Heart right ventricle (tissue), 16 donors: ENCODE measurements around the gene ACP3. TPM values are rescaled to one million over a fixed set of nuclear protein-coding genes. Genes with fewer than 3 reads are reported as not detected.
"Not testable (repeated sequence)": the region's sequence is repeated elsewhere in the genome, so short reads cannot be mapped to it uniquely, and the experiment has no call there.

Experiments
- ATAC-seq, 8 donors: fragments of 200-7000 bp; cut with Tn5 transposase; one replicate each; pipeline ENCODE4 v1.9.1; 2020; ENCODE audit warnings: mild to moderate bottlenecking in 8 of 8, moderate library complexity in 8 of 8, moderate number of reproducible peaks in 1 of 8
- DNase-seq, 2 donors: peaks; one replicate each; pipeline ENCODE4 v3.0.0-alpha.2; 2020
- H3K27ac ChIP-seq, 10 donors: fragments of 200-600 bp; sonication (generic) in 2 of 10; one replicate each; pipeline versions ENCODE4 v1.5.0 to v1.8.0; 2020 to 2022; ENCODE audit warnings: mild to moderate bottlenecking in 3 of 10
- H3K27me3 ChIP-seq, 7 donors: fragments of 200-600 bp; one replicate each; pipeline ENCODE4 v1.8.0; 2021 to 2022; ENCODE audit warnings: mild to moderate bottlenecking in 2 of 7
- H3K36me3 ChIP-seq, 9 donors: fragments of 200-600 bp; sonication (generic) in 1 of 9; one replicate each; pipeline versions ENCODE4 v1.5.0 to v1.8.0; 2020 to 2022; ENCODE audit warnings: mild to moderate bottlenecking in 2 of 9
- H3K4me1 ChIP-seq, 9 donors: fragments of 200-600 bp; sonication (generic) in 1 of 9; one replicate each; pipeline versions ENCODE4 v1.5.0 to v1.8.0; 2020 to 2022; ENCODE audit warnings: mild to moderate bottlenecking in 4 of 9
- H3K4me3 ChIP-seq, 10 donors: fragments of 200-600 bp; sonication (generic) in 2 of 10; one replicate each; pipeline versions ENCODE4 v1.5.0 to v1.8.0; 2020 to 2022; ENCODE audit warnings: mild to moderate bottlenecking in 7 of 10, moderate library complexity in 2 of 10
- H3K9me3 ChIP-seq, 11 donors: fragments of 200-600 bp in 10 of 11; sonication (generic) in 2 of 11; one replicate each; pipeline versions ENCODE4 v1.5.0 to v1.8.0; 2013 to 2022; ENCODE audit warnings: mild to moderate bottlenecking in 2 of 11, control low read depth in 1 of 11, moderate library complexity in 1 of 11
- CTCF ChIP-seq, 9 donors: fragments of 200-600 bp; sonication (generic) in 2 of 9; IDR thresholded peaks; one replicate each; pipeline versions ENCODE4 v1.5.0 to v1.8.0; 2021 to 2022; ENCODE audit warnings: antibody characterized with exemption in 9 of 9, mild to moderate bottlenecking in 5 of 9, moderate library complexity in 1 of 9
- WGBS, 2 donors: extraction: QIAGEN DNeasy Blood & Tissue Kit; methylation state at CpG; one replicate each; pipeline ENCODE4 v1.1.7; 2013; ENCODE audit warnings: inconsistent platforms in 1 of 2; 5-methylcytosine and 5-hydroxymethylcytosine counted together
- intact Hi-C, 10 donors: fragments of 100-400 bp; cut with DNase I; formaldehyde crosslinking; loops; one replicate each; pipeline versions ENCODE4 v1.11.1 to v1.14.2; 2022
- polyA plus RNA-seq, 2 donors: library from polyadenylated mRNA; stranded (reverse); fragments of 200-250 nt; gene quantifications; one replicate each; pipeline ENCODE4 v1.2.3, GENCODE V29; 2013
- total RNA-seq, 10 donors: library from RNA; stranded (reverse); fragmentation: NEBNext Ultra II Directional in 3 of 10; extraction: Animal tissue kit (Norgen Biotek cat#: 25700) in 3 of 10; gene quantifications; one replicate each; pipeline versions ENCODE4 v1.2.1 to v1.2.4, GENCODE V29; 2021 to 2023
- donor health status: Arrhythmogenic right ventricular cardiomyopathy.
- donor health status: ischemic (EF 13 %, LVEDD 7.1; RV severe dilation, severe dysfunction).
- donor health status: healthy with polysubstance abuse.
- donor health status: DM: no; HTN: yes; CAD: no.
- donor health status: DM: no; HTN: no; CAD: no.
- donor health status: ischemic (EF 25% LVEDD 6.9; RV normal size, moderate dysfunction).
- donor health status: ischemic (EF 25% LVEDD 5.7; RV mildly dilated, moderate dysfunction).
- donor health status: healthy.
- donor health status: DM: yes; HTN: yes; CAD: no.
- donor health status: Ischemic cardiomyopathy.
- donor health status: ischemic (EF 35%, LVEDD 5.7; RV mildly dilated, moderate dysfunction).
- donor health status: nonischemic (EF 11% LVEDD 7.7; RV severe dilation, severe dysfunction).
- donor health status: DM: yes; HTN: yes; CAD: no.
- donor health status: PGD.
- donor health status: ischemic (EF 29% LVEDD 5.4; RV normal size, mild dysfunction).
- donor health status: nonischemic (EF 23%, LVEDD 6.1; RV moderate dilation, normal function).

The ACP3 gene
- total and polyA plus RNA-seq, 12 donors = 0.09 to 3.3 (median 0.73) TPM; not detected in 2

DNA sequence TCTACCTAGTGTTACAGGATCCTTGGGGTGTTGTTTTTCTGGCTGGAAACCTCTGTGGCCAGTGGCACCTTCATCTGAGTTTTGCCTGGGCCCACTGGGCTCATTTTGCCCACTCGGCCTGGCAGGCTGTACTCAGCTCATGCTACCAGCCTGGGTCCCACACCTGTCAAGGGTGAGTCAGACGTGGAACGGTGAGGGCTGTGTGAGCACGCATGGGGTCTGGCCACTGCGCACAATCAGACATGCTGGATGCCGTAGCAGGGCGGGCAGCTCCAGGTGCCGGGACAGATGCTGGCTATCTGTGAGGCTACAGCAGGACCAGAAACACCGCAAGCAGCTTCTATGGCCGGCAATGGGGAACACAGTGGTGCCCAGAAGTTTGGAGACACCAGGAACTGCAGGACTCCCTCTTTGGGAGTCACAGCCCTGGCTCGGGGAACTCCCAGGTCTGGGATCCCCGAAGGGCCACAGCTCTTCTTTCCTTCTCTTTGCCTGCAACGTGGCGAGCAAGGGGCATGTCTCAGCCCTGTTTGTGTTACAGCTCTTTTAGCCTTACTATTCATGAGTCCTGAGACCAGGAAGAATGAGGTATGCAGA lies 64.2 kb downstream of the ACP3 start:
- H3K4me1 ChIP-seq = no peaks in the 10 kb centered on the region
- TF ChIP-seq CTCF (IDR thresholded peaks at IDR 0.05) = no peak
- intact Hi-C loops = no loop called here
- no peaks in the 10 kb centered on the region for H3K9me3 ChIP-seq
- WGBS, 2 donors = 90 to 94% methylated on average over 14 of the region's 14 CpGs
- H3K36me3 ChIP-seq = no peaks in the 10 kb centered on the region
- peaks cover 0 to 20% (median 0%) of the 10 kb centered on the region in 7 donors for H3K27me3 ChIP-seq
- DNase-seq = no peak
- no peak overlapping the region for H3K4me3 ChIP-seq
- no peak for ATAC-seq
- H3K27ac ChIP-seq = no peak overlapping the region

DNA sequence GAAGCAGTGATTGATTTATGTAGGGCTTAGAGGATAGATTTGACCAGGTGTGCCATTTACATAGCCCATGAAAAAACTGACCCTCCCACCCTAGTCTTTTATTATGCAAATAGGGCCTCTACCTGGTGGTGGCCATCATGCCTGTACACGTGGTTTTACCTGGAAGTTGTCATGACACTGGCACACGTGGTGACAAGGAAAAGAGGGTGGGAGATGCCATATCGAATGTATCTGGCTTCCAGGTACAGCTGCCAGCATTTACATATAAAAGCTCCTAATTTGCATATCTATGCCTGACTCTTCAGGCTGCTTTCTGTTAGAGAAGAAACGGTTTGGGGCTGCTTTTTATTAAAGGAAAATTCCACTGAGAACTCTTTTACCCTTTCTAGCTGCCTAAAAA lies 65.1 kb downstream of the ACP3 start:
- peaks cover 0 to 15% (median 0%) of the 10 kb centered on the region in 7 donors for H3K27me3 ChIP-seq
- H3K36me3 ChIP-seq = no peaks in the 10 kb centered on the region
- no peak overlapping the region for H3K4me3 ChIP-seq
- TF ChIP-seq CTCF (IDR thresholded peaks at IDR 0.05) = no peak
- H3K4me1 ChIP-seq = no peaks in the 10 kb centered on the region
- DNase-seq = no peak
- no peak overlapping the region for H3K27ac ChIP-seq
- H3K9me3 ChIP-seq = no peaks in the 10 kb centered on the region
- 47 to 62% methylated on average over 4 of the region's 4 CpGs for WGBS, 2 donors
- ATAC-seq = no peak
- intact Hi-C loops = no loop called here

DNA sequence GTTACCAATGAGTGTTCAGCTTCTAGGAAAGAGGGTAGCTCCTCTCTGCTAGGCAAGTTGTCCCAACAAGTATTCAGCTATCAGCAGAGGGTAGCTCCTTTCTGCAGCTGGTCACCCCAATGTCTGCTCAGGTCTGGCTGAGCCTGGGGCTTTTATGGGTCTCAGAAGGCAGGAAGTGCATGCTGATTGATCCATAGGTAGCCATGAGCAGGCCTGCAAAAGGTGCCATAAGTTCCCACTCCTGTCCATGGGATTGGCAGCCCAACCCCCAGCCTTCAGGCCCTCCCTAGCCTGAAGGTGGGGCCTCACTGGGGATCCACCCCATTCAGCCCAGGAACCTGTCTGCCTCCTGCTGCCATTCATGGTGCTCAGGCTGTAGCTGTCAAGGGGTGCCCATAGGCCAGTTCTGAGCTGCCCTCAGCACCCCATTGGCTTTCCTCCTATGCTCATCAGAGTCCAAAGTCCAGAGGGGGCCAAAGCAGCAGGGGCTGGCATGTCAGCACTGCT lies 65.5 kb downstream of the ACP3 start:
- Histone ChIP-seq H3K9me3 (no peaks in the 10 kb centered on the region), H3K27me3 (peaks cover 0 to 10% (median 0%) of the 10 kb centered on the region in 7 donors), H3K36me3 (no peaks in the 10 kb centered on the region), H3K4me3 (no peak overlapping the region), H3K4me1 (no peaks in the 10 kb centered on the region), H3K27ac (no peak overlapping the region)
- ATAC-seq (no peak), DNase-seq (no peak)
- no peak for TF ChIP-seq CTCF (IDR thresholded peaks at IDR 0.05)
- intact Hi-C loops = no loop called here

GRCh38 chr3:132386259-132386658 lies 69.1 kb downstream of the ACP3 start:
- DNase-seq = no peak
- Histone ChIP-seq H3K9me3 (no peaks in the 10 kb centered on the region), H3K27ac (no peak overlapping the region), H3K4me3 (no peak overlapping the region), H3K27me3 (peaks cover 0 to 6% (median 0%) of the 10 kb centered on the region in 7 donors), H3K4me1 (no peaks in the 10 kb centered on the region), H3K36me3 (no peaks in the 10 kb centered on the region)
- WGBS, 2 donors = 91 to 92% methylated on average over 8 of the region's 8 CpGs
- no peak for ATAC-seq
- intact Hi-C loops = no loop called here
- TF ChIP-seq CTCF (IDR thresholded peaks at IDR 0.05) = no peak

GRCh38 chr3:132392675-132393074 lies 75.5 kb downstream of the ACP3 start:
- not testable (repeated sequence) for H3K27ac ChIP-seq, H3K36me3 ChIP-seq, H3K4me1 ChIP-seq, H3K27me3 ChIP-seq, H3K4me3 ChIP-seq, DNase-seq, ATAC-seq, H3K9me3 ChIP-seq
- 92 to 97% methylated on average over 1 of the region's 1 CpG for WGBS, 2 donors
- intact Hi-C loops = loop anchor here in 1 of 10 donors (10.0 kb wide), 1 partner anchor 358 kb away; the partner anchor contains the start of gene CPNE4
